Measurements from ENCODE around the gene CLTB.
"Not testable (repeated sequence)": the region's sequence is repeated elsewhere in the genome, so short reads cannot be mapped to it uniquely, and the experiment has no call there.

Gene CLTB, protein sequence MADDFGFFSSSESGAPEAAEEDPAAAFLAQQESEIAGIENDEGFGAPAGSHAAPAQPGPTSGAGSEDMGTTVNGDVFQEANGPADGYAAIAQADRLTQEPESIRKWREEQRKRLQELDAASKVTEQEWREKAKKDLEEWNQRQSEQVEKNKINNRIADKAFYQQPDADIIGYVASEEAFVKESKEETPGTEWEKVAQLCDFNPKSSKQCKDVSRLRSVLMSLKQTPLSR

DNA sequence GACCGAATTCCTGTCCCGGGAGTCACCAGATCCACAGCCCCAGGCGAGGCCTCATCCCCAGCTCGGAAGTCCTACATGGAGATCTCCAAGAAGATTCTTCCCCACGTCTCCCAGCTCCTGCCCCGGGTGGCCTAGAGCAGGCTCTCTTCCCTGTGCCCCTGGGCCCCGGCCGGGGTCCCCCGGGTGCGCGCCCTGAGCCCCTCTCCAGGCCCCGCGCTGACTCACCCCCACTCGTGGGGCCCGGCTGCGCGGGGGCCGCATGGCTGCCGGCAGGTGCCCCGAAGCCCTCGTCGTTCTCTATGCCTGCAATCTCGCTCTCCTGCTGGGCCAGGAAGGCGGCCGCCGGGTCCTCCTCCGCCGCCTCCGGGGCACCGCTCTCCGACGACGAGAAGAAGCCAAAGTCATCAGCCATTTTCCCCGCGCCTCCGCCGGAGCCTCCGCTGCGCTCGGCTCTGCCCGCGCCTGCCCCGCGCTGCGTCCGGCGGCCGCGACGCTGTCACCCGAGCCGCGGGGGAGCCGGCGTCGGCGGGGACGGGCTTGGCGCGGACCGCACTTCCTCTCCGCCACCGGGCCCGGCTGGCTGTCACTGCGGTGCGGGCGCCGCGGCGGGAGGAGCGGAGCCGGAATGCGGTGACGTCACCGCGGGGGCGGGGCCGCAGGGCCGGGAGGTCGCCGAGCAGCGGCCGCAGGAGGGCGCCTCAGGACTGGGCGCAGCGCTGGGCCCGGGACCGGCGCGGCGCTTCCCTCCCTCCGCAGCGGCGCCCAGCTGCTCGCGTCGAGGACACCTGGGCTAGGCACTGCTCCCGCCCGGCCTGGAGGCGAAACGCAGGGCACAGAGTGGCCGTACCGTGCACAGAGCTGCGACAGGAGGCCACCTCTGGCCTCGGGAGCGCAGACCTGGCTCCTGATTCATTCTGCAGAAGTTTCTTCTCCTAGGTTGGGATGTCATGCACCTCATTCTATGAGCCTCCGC, at the start of gene CLTB:
Gene CLTB (minus strand): TSS at position 588 of the 973 bp plus-strand sequence. CDS start 176 bp downstream, at position 412.
- peak; percentile 50 for DNase-seq

DNA sequence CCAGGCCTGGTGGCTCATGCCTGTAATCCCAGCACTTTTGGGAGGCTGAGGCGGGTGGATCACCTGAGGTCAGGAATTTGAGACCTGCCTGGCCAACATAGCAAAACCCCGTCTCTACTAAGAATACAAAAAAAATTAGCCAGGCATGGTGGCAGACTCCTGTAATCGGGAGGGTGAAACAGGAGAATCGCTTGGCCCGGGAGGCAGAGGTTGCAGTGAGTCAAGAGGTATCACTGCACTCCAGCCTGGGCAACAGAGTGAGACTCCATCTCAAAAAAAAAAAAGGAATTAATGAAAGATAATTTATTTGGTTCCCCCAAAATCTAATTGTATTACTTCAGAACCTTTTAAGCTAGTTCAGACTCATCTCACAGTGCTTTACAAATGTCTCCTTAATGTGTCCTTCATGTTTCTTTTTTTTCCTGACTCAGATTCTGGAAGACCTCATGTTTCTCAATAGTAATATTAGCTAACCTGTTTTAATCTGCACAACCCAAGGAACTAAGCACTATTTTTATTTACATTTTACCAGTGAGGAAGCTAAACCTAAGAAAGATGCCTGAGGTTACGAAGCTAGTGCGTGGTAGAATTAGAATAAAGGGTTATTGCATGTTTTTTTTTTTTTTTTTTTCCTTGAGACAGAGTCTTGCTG, 46.9 kb upstream of the CLTB start:
- no peak for DNase-seq

DNA sequence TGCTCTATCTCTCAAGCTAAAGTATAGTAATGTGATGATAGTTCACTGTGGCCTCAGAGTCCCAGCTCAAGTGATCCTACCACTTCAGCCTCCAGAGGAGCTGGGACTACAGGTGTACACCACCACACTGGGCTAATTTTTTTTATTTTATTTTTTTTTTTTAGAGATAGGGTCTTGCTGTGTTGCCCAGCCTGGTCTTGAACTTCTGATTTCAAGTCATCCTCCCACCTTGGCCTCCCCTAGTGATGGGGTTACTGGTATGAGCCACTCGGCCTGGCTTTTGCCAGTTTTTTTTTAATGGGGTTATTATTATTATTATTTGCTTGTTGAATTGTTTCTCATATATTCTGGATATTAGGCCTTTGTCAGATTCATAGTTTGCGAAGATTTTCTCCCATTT, 45.0 kb upstream of the CLTB start:
- no peak for DNase-seq

DNA sequence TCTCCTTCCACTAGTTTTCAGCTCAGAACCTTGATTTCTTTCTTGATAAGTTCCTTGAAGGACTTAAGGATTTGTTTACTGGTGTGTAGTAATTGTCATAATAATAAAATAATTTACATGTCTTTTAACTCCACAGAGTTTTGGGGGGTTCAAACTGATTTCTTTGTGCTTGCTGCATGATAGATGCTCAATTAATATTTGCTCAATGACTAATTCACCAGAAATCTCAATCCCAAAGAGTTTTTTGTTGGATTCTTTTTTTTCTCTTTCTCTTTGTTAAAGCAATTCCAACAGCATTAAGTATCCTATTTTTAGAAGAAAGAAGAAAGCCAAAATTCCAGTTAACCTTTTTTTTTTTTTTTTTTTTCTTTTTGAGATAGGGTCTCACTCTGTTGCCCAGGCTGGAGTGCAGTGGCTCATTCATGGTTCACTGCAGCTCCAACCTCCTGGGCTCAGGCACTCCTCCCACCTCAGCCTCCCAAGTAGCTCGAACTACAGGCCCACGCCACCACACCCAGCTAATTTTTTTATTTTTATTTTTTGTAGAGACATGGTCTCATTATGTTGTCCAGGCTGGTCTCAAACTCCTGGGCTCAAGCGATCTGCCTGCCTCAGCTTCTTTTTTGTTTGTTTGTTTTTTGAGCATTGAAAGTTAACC, 42.7 kb upstream of the CLTB start:
- DNase-seq: no peak

DNA sequence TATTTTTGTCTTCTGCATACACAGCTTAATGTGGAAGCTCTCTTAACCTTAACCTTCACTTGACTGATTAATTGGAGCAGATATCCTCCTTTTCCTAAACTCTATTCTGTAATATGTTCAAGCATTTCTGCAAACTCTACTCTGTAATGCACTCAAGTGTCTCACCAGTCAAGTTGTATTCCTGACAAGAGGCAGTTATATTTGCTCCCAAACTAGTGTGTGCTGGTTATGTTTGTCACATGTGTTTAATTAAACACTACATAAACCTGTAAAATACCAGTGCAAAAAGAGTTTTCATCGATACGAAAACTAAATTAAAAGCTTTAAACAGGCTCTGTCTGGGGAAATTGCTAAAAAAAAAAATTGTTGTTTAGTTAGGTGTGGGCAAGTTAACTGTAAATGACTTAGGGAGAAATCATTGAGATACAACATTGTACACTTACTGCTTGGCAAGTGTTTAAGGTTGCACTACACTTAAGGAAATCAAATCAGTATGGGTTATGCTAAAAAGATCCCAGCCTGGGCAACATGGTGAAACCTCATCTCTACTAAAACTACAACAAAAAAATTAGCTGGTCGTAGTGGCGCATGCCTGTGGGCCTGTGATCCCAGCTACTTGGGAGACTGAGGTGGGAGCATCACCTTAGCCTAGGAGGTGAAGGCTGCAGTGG, 38.5 kb upstream of the CLTB start:
- no peak for DNase-seq

DNA sequence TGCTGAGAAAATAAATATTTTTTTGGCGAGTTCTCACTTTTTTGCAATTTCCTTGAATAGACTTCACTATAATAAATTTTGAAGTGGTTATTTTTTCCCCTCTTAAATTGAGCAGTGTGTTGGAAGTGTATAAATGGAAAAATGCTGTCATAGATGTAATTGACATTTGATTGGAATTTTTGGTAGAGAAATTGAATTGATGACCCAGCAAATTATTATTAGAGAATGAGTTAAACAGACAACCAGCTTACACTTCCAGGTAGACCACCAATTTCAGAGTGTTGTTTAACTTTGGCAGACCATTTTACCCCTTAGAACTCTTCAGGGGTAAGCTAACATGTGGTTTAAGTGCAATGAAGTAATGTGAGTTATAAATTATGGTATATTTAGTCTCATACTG, 33.7 kb upstream of the CLTB start:
- no peak for DNase-seq

DNA sequence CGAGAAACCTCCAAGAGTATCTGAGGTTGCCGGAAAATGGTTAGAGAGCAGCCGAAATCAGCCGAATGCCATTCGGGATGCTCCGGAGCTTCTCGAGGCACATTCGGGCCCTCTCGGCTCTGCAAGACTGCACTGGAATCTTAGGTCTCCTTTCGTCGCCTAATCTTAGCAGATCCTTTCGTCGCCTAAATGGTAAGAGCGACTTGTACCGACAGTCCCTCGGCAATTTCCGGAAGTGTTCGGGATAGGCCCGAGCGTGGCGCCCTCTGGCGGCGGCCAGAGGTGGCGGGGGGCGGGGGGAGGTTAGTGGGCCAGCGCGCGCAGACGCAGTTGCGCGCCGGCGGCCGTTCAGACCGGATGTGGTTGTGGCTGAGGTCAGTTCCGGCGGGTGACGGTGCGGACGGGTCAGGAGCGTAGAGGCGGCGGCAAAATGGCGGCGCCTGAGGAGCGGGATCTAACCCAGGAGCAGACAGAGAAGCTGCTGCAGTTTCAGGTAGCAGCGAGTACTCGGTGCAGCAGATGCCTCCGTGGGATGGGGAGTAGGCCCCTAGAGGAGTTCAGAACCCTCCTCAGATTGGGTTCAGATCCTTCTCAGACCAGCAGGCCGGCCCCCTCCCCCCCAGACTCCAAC, 31.8 kb upstream of the CLTB start, which contains the start of gene FAF2:
Gene FAF2 (plus strand): TSS at position 408 of the 631 bp plus-strand sequence. CDS start 23 bp downstream, at position 431.
- DNase-seq: peak; percentile 82

DNA sequence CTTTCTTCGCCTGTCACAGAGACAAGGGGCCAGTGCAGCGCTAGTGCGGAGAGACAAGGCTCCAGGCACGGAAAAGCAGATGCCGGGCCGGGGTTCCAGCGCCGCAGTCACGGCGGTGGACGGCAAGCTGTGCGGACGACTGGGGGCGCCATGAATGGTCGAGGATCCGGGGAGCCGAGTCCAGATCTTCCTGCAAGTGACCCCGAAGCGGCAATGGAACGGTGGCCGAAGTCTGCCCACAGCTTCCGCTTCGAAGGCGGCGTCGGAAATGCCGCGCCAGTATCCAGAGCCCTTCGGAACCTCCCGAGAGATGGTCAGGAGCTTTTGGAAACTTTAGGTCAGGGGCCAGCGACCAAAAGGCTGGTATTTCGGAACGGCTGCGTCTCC, 31.2 kb upstream of the CLTB start:
- DNase-seq: no peak

DNA sequence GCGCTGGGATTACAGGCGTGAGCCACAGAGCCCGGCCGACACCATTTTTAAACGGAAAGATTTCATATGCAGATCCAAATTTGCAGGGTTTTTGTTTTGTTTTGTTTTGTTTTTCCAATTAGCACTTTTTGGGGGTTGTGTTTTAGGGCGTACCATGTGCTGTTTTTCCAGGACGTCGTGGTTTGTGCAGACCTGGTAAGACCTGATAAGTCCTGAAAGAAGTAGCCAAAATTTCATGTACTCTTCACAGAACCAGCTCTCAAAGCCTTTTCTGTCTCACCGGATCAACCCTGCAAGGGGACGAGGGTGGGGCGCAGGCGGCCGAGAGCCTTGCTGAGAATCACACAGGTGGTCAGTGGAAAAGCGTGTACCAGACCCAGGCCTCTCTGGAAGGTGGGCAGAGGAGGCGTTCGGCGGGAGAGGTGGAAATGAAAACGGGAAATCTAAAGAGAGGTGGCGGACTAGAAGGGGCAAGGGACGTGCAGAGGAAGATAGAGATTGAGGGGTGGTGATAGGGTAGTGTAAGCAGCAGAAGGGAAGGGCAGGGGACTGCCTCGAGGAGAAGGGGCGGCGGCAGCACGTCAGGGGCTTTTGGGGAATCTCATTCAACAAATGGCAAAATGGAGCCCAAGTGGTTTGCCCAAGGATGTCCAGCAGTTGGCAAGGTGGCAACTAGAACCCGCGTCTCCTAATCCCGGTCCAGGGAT, 30.7 kb upstream of the CLTB start:
- DNase-seq: no peak

DNA sequence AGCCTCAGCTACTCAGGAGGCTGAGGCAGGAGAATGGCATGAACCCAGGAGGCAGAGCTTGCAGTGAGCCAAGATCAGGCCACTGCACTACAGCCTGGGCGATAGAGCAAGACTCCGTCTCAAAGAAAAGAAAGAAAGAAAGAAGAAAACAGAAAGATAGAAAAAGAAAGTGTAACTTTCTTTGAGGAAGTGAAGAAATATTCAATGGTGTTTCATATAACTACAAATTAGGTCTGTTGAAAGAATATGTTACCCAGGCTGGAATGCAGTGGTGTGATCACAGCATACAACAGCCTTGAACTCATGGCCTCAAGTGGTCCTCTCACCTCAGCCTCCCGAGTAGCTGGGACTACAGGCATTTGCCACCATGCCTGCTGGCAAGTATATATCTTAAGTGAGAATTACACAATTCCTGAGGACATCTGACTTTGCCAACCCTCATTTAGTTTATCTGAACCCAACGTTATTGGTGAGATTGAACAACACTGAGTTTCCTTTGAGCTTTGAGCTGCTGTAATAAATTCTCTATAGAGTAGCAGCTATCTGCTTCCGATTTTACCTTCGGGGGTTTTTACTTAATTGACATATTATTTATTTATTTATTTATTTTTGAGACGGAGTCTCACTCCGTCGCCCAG, 29.8 kb upstream of the CLTB start:
- no peak for DNase-seq

DNA sequence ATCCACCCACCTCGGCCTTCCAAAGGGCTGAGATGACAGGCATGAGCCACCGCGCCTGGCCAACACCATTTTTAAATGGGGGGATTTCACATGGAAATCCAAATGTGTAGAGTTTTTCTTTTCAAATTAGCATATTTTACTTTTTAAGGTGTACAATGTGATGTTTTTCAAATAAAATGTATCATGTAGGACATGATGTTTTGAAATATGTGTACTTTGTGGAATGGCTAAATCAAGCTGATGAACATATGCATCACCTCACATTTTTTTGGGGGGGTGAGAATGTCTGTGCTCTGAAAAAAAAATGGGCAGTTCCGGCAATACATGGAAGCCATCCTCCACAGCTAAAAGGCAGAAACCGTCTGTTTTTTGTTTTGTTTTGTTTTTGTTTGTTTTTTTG, 28.4 kb upstream of the CLTB start:
- no peak for DNase-seq

DNA sequence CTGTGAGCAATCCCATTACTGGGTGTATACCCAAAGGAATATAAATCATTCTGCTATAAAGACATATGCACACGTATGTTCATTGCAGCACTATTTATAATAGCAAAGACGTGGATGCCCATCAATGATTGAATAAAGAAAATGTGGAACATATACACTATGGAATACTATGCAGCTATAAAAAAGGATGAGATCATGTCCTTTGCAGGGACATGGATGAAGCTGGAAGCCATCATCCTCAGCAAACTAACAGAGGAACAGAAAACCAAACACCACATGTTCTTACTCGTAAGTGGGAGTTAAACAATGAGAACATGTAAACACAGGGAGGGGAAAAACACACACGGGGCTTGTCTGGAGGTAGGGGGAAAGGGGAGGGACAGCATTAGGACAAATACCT, 26.6 kb upstream of the CLTB start:
- not testable (repeated sequence) for DNase-seq

DNA sequence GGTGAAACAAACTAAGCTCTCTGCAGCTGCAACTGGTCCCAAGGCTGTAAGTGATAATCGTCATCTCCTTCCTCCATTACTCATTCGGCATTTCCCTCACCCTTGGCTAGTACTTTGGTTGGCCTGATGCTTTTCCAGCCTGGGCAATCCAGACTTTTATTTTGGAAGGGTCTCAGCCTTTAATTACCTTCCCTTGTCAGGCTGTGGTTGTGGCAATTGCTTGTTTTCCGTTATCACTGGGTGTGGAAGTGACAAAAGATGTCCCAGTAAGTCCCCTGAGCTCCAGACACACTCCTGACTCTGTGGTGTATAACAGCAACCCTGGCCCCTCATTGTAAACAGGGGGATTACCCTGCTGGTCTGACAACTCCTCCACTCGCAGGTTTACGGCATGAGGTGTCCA, 25.6 kb upstream of the CLTB start:
- no peak for DNase-seq

DNA sequence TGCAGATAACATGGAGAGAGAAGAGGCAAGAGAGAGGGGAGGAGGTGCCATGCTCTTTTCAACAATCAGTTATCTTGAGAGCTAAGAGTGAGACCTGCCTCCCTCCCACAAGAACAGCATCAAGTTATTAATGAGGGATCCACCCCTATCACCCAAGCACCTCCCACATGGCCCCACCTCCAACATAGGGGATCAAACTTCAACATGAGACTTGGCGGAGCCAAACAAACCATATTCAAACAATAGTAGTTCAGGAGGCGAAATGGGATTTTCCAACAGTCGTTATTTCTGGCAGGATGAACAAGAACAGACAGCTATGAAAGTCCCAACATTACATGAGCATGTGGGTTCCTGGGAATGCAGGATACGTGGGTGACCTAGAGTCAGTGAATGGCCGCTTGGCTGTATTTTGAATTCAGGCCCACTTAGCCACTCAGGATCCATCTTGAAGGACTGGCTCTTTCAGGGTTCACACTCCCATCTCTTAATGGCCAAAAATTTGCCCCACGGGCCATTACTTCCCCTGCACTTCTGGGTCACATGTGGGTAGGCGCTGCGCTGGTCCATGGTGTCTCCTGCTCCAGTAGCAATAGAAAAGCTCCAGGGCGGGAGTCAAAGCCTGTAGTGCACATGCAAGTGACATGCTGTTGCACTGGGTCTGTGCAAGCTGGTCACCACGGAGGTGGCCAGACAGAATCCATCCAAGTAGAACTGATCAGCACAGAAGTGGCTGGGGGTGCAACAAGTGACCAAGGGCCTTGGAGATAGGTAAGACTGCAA, 24.8 kb upstream of the CLTB start:
- DNase-seq: no peak

DNA sequence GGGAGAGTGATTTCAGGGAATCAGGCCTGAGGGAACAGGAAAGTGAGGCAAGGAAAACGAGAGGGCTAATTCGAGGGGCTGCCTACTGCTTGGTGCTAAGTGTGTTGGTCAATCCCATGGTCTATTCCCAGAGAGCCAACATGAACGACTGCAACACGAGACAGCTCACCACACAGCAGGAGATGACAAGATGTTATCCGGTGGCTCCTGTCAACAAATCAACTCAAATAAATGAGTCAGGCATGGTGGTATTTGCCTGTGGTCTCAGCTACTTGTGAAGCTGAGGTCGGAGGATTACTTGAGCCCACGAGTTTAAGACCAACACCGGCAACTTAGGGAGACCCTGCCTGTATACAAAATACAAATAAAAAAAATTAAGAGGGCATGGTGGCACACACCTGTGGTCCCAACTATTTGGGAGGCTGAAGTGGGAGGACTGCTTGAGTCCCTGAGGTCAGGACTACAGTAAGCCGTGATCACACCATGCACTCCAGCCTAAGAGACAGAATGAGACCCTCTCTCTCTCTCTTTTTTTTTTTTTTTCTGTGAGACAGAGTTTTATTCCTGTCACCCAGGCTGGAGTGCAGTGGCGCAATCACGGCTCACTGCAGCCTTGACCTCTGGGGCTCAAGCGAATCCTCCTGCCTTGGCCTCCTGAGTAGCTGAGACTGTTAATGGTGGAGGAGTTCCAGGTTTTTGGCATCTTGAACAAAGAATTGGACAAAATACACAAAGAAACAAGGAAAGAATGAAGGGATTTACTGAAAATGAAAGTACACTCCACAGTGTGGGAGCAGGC, 22.8 kb upstream of the CLTB start:
- DNase-seq: no peak

DNA sequence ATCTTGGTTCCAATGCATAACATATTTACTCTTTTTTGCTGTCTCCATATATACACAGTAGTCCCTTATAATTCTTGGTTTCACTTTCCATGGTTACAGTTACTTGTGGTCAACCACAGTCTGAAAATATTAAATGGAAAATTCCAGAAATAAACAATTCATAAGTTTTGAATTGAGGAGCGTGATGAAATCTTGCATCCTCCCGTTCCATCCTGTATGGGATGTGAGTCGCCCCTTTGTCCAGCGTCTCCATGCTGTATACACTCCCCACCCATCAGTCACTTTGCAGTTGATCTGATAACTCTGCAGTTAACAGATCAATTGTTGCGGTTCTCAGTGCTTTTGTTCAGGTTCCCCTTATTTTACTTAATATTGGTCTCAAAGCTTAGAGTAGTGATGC, 20.3 kb upstream of the CLTB start:
- DNase-seq: no peak

DNA sequence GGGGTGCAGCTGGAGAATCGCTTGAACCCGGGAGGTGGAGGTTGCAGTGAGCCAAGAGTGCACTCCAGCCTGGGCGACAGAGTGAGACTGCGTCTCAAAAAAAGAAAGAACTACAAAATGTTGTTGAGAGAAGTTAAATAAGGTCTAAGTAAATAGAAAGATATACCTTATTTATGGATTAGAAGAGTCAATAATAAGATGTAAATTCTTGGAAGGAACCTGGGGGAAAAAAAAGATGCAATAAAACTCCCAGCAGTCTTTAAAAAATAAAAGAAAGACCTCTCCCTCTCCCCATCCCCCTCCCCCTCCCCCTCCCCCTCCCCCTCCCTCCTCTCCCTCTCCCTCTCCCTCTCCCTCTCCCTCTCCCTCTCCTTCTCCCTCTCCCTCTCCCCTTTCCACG, 16.4 kb upstream of the CLTB start:
- DNase-seq: no peak

DNA sequence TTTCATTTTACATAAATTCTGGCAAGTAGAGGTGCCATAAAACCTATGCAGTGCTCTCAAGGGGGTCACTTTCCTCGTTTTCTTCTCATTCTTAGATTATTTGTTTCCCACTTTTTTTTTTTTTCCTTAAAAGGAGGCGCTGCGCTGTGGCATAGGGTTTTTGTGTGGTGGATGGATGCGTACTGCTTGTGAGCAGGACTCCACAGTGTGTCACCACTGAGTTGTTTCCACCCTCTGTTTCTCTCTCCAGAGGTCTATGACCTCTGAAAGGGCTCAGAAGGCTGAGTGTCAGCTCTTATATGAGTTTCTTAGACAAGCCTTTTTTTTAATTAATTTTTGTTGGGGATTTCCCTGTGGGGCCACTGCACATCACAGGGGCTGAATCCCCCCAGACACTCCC, 13.6 kb upstream of the CLTB start:
- no peak for DNase-seq

DNA sequence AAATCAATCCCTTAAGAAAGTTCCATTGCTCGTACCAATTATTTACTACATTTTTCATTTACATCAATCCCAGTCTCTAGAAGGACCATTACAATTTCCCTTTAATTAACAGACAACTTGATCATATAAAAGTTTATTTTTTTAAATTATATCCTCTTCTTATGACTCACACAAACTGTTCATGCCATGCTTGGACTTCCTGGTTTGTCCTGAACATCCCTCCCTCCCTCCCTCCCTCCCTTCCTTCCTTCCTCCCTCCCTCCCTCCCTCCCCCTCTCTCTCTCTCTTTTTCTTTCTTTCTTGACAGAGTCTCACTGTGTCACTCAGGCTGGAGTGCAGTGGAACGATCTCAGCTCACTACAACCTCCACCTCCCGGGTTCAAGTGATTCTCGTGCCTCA, 11.6 kb upstream of the CLTB start:
- DNase-seq: no peak

All from NCI-H526 treated with DMSO at 0.1 percent for 48 hours (cell line).